Vagina (tissue), 2 donors: Measurements from ENCODE around the gene OMP. TPM values are rescaled to one million over a fixed set of nuclear protein-coding genes. Genes with fewer than 3 reads are reported as not detected.

ENCODE experiments used
- DNase-seq, 2 donors: peaks; one replicate each; pipeline ENCODE4 v3.0.0-alpha.2; 2017; ENCODE audit errors: extremely low spot score in 2 of 2
- H3K27ac ChIP-seq: fragments of 200-600 bp; sonication (generic); one replicate; pipeline ENCODE4 v1.5.1; 2019
- H3K27me3 ChIP-seq: fragments of 200-600 bp; sonication (generic); one replicate; pipeline ENCODE4 v1.5.1; 2019
- H3K36me3 ChIP-seq, 2 donors: fragments of 200-600 bp; sonication (generic); one replicate each; pipeline ENCODE4 v1.5.1; 2017 to 2019
- H3K4me1 ChIP-seq: fragments of 200-600 bp; sonication (generic); one replicate; pipeline ENCODE4 v1.5.1; 2019
- H3K4me3 ChIP-seq, 2 donors: fragments of 200-600 bp; sonication (generic); 1 replicate in 1 of 2; 2 replicates in 1 of 2; pipeline ENCODE4 v1.5.1; 2016 to 2019
- H3K9me3 ChIP-seq: fragments of 200-600 bp; sonication (generic); one replicate; pipeline ENCODE4 v1.5.1; 2019
- POLR2A ChIP-seq, 2 donors: fragments of 450-650 bp; IDR thresholded peaks; one replicate each; pipeline ENCODE4 v1.6.1; 2017; ENCODE audit warnings: antibody characterized with exemption in 2 of 2, mild to moderate bottlenecking in 2 of 2, moderate library complexity in 2 of 2
- POLR2AphosphoS5 ChIP-seq, 2 donors: sonication (generic); formaldehyde crosslinking; IDR thresholded peaks; one replicate each; pipeline ENCODE4 v1.9.0; 2017; ENCODE audit warnings: antibody characterized with exemption in 2 of 2, mild to moderate bottlenecking in 2 of 2, low read depth in 1 of 2; ENCODE audit not compliant: insufficient read depth in 1 of 2
- intact Hi-C: fragments of 100-400 bp; cut with DNase I; formaldehyde crosslinking; loops from one replicate; pipeline ENCODE4 v1.15.1; 2023
- total RNA-seq: library from RNA; depleted of rRNA; stranded (reverse); fragments of >200 nt; gene quantifications from one replicate; pipeline ENCODE4 v1.2.3, GENCODE V29; 2016
- TF ChIP-seq, protein P1 (sequence below), 3 experiments: fragments of 450-650 bp in 2 of 3; fragments of 200-600 bp in 1 of 3; sonication (generic) in 1 of 3; IDR thresholded peaks; one replicate each; pipeline ENCODE4 v1.5.1; 2017 to 2019; ENCODE audit warnings: antibody characterized with exemption in 3 of 3, mild to moderate bottlenecking in 2 of 3, moderate library complexity in 2 of 3

OMP gene
- total RNA-seq, 1 donor from 2014 or later: not detected

DNA sequence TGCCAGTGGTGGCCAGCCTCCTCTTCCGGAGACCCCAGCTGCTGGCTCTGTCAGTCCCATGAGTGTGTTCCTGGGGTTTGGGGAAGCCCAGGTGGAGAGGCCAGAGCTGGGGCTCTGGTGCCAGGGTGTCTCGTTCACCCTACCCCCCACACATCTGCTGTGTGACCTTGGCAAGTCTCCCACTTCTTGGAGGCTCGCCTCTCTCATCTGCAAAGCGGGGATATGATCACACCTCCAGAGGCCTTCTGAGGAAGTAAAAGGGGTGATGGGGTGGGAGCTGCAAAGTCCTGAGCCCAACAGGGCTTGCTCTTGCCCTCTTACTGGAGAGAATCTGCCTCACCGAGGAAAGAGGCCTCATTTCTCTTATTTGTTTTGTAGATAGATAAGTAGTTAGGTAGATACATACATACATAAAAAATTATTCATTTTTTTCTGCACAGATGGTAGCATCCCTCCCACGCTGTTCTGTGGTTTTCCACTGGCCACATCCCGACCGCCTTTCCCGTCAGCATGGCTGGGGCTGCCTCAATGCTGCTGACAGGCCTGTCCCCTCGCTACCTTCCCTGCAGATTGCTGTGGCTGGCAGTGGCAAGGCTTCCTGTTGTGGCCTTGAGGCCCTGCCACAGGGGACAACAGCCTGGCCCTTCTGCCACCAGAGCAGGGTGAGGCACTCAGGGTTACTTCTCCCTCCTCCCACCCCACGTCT, 49.3 kb downstream of the OMP start:
- H3K27ac ChIP-seq: no peak overlapping the region
- no peaks in the 10 kb centered on the region for H3K36me3 ChIP-seq
- DNase-seq: no peak
- intact Hi-C loops: no loop called here
- H3K4me1 ChIP-seq: peaks cover 6% of the 10 kb centered on the region
- TF ChIP-seq, protein P1, sequence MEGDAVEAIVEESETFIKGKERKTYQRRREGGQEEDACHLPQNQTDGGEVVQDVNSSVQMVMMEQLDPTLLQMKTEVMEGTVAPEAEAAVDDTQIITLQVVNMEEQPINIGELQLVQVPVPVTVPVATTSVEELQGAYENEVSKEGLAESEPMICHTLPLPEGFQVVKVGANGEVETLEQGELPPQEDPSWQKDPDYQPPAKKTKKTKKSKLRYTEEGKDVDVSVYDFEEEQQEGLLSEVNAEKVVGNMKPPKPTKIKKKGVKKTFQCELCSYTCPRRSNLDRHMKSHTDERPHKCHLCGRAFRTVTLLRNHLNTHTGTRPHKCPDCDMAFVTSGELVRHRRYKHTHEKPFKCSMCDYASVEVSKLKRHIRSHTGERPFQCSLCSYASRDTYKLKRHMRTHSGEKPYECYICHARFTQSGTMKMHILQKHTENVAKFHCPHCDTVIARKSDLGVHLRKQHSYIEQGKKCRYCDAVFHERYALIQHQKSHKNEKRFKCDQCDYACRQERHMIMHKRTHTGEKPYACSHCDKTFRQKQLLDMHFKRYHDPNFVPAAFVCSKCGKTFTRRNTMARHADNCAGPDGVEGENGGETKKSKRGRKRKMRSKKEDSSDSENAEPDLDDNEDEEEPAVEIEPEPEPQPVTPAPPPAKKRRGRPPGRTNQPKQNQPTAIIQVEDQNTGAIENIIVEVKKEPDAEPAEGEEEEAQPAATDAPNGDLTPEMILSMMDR (IDR thresholded peaks at IDR 0.05): no peak
- TF ChIP-seq POLR2AphosphoS5 (IDR thresholded peaks at IDR 0.05; ENCODE audit: insufficient read depth in 1 of 2, low read depth in 1 of 2): no peak
- H3K9me3 ChIP-seq: no peaks in the 10 kb centered on the region
- no peaks in the 10 kb centered on the region for H3K27me3 ChIP-seq
- no peak overlapping the region for H3K4me3 ChIP-seq

DNA sequence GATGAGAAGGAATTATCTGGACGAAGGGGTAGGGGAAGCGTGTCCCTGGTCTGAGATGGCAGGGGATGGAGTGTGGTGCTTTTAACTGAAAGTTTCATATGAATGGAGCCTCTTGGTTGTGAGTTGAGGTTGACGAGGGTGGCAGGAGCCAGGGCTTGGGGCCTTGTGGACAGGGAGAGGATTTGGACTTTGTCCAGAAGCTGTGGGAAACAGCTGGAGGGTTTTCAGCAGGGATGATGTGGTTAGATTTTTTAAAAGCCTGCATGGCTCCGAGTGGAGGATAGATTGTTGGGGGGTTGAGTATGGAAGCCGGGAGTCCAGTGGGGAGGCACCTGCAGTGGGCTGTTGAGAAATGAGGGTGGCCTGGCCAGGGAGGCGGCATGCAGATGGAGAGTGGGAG, 50.2 kb downstream of the OMP start:
- peaks cover 6% of the 10 kb centered on the region for H3K4me1 ChIP-seq
- H3K27me3 ChIP-seq: no peaks in the 10 kb centered on the region
- intact Hi-C loops: no loop called here
- no peaks in the 10 kb centered on the region for H3K36me3 ChIP-seq
- no peak overlapping the region for H3K4me3 ChIP-seq
- no peak for DNase-seq
- no peak overlapping the region for H3K27ac ChIP-seq
- TF ChIP-seq POLR2AphosphoS5 (IDR thresholded peaks at IDR 0.05; ENCODE audit: insufficient read depth in 1 of 2, low read depth in 1 of 2): no peak
- no peak for TF ChIP-seq POLR2A (IDR thresholded peaks at IDR 0.05)
- TF ChIP-seq, protein P1 (IDR thresholded peaks at IDR 0.05): no peak
- no peaks in the 10 kb centered on the region for H3K9me3 ChIP-seq

Other genes with a start within 250 kb of the OMP start
- 16.2 TPM for gene ACER3, start 241.9 kb upstream of the OMP start, total RNA-seq
- not detected for gene B3GNT6, start 68.4 kb upstream of the OMP start, total RNA-seq
- 15.0 TPM for gene CAPN5, start 35.9 kb upstream of the OMP start, total RNA-seq
- 9.1 TPM for gene MYO7A, start 25.4 kb downstream of the OMP start, total RNA-seq
- not detected for gene GDPD4, start 198.8 kb downstream of the OMP start, total RNA-seq